Lower leg skin (tissue), 3 donors: ENCODE measurements around the gene HS2ST1.

ENCODE experiments used
- POLR2A ChIP-seq, 2 donors: fragments of 450-650 bp; IDR thresholded peaks; one replicate each; pipeline ENCODE4 v1.6.1; 2016 to 2017; ENCODE audit warnings: antibody characterized with exemption in 2 of 2, mild to moderate bottlenecking in 1 of 2, moderate library complexity in 1 of 2
- TF ChIP-seq, protein P1 (sequence below), 3 donors: fragments of 450-650 bp; IDR thresholded peaks; one replicate each; pipeline ENCODE4 v1.5.1; 2016; ENCODE audit warnings: antibody characterized with exemption in 3 of 3, mild to moderate bottlenecking in 3 of 3, moderate library complexity in 2 of 3

DNA sequence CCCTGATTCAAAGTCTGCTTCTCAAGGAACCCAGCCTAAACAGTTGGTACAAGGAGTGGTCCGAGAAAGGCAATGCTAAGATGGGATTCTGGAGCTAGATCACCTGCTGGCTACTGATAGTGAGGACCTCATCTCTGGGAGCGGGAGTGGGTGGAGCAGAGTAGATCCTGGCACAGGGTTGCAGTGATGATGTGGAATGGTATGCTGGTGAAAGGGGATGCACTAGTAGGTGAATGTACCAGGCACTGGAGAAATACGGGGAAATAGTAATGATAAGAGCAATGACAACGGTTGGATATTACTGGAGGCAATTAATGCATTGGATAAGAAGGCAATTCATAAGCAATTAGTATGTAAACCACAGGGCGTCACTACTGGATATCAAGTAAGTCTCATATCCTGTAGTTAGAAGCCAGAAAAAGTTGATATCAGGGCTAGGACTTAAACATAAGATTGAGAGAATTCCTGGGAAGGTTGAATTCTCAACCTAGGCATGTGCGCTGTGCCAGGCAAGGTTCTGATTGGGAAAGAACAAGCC, 245.0 kb downstream of the HS2ST1 start:
- TF ChIP-seq, protein P1, sequence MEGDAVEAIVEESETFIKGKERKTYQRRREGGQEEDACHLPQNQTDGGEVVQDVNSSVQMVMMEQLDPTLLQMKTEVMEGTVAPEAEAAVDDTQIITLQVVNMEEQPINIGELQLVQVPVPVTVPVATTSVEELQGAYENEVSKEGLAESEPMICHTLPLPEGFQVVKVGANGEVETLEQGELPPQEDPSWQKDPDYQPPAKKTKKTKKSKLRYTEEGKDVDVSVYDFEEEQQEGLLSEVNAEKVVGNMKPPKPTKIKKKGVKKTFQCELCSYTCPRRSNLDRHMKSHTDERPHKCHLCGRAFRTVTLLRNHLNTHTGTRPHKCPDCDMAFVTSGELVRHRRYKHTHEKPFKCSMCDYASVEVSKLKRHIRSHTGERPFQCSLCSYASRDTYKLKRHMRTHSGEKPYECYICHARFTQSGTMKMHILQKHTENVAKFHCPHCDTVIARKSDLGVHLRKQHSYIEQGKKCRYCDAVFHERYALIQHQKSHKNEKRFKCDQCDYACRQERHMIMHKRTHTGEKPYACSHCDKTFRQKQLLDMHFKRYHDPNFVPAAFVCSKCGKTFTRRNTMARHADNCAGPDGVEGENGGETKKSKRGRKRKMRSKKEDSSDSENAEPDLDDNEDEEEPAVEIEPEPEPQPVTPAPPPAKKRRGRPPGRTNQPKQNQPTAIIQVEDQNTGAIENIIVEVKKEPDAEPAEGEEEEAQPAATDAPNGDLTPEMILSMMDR (IDR thresholded peaks at IDR 0.05), result no peak
- TF ChIP-seq POLR2A (IDR thresholded peaks at IDR 0.05), result no peak
